HepG2 (cell line): ENCODE data around the gene DQX1. TPM values are rescaled to one million over a fixed set of nuclear protein-coding genes. Genes with fewer than 3 reads are reported as not detected.

Source experiments
- ELK4 ChIP-seq: sonication (generic); formaldehyde crosslinking; IDR thresholded peaks from 2 replicates; pipeline ENCODE4 v1.9.0; 2021; ENCODE audit warnings: missing genetic modification reagents, borderline replicate concordance
- HES4 ChIP-seq: sonication (generic); formaldehyde crosslinking; IDR thresholded peaks from 2 replicates; pipeline ENCODE4 v1.9.0; 2021; ENCODE audit warnings: mild to moderate bottlenecking, missing genetic modification reagents, borderline replicate concordance
- KMT2A ChIP-seq: sonication (generic); formaldehyde crosslinking; IDR thresholded peaks from 2 replicates; pipeline ENCODE4 v1.4.0; 2020; ENCODE audit warnings: missing genetic modification reagents
- MLXIP ChIP-seq: sonication (generic); formaldehyde crosslinking; IDR thresholded peaks from 2 replicates; pipeline ENCODE4 v1.9.0; 2021; ENCODE audit warnings: missing genetic modification reagents, borderline replicate concordance
- MTF2 ChIP-seq: sonication (generic); formaldehyde crosslinking; IDR thresholded peaks from 2 replicates; pipeline ENCODE4 v1.5.0; 2020; ENCODE audit warnings: missing genetic modification reagents, borderline replicate concordance
- NR2F2 ChIP-seq: IDR thresholded peaks from 2 replicates; pipeline ENCODE4 v1.6.1; 2012; ENCODE audit warnings: low read depth, inconsistent platforms, borderline replicate concordance
- POLR2AphosphoS5 ChIP-seq: IDR thresholded peaks from 2 replicates; pipeline ENCODE4 v1.6.1; 2012; ENCODE audit warnings: low read depth, low read length
- RFXAP ChIP-seq: sonication (generic); formaldehyde crosslinking; IDR thresholded peaks from 2 replicates; pipeline ENCODE4 v1.4.0; 2020; ENCODE audit warnings: missing genetic modification reagents, borderline replicate concordance
- SMYD3 ChIP-seq: sonication (generic); formaldehyde crosslinking; IDR thresholded peaks from 2 replicates; pipeline ENCODE4 v1.8.1; 2023; ENCODE audit warnings: mild to moderate bottlenecking, missing genetic modification reagents
- SRSF1 ChIP-seq: fragments of 200-400 bp; formaldehyde crosslinking; optimal IDR thresholded peaks from 2 replicates; pipeline ENCODE3; 2017; ENCODE audit warnings: mild to moderate bottlenecking, low read depth, low read length, moderate library complexity
- ZFP36L1 ChIP-seq: sonication (generic); formaldehyde crosslinking; IDR thresholded peaks from 2 replicates; pipeline ENCODE4 v1.8.0; 2022; ENCODE audit warnings: mild to moderate bottlenecking, missing genetic modification reagents, moderate library complexity
- ZMAT5 ChIP-seq: sonication (generic); formaldehyde crosslinking; IDR thresholded peaks from 2 replicates; pipeline ENCODE4 v1.5.0; 2020; ENCODE audit warnings: mild to moderate bottlenecking, low read depth, missing genetic modification reagents, borderline replicate concordance
- ZNF138 ChIP-seq: sonication (generic); formaldehyde crosslinking; IDR thresholded peaks from 2 replicates; pipeline ENCODE4 v1.5.0; 2020; ENCODE audit warnings: mild to moderate bottlenecking, low read depth, missing genetic modification reagents
- ZNF225 ChIP-seq: sonication (generic); formaldehyde crosslinking; IDR thresholded peaks from 2 replicates; pipeline ENCODE4 v1.4.0; 2020; ENCODE audit warnings: mild to moderate bottlenecking, missing genetic modification reagents
- ZNF251 ChIP-seq: sonication (generic); formaldehyde crosslinking; IDR thresholded peaks from 2 replicates; pipeline ENCODE4 v1.9.0; 2021; ENCODE audit warnings: mild to moderate bottlenecking, missing genetic modification reagents
- ZNF274 ChIP-seq: sonication (generic); formaldehyde crosslinking; IDR thresholded peaks from 2 replicates; pipeline ENCODE4 v1.5.1; 2020; ENCODE audit warnings: mild to moderate bottlenecking, missing genetic modification reagents
- ZNF382 ChIP-seq: sonication (generic); formaldehyde crosslinking; IDR thresholded peaks from 2 replicates; pipeline ENCODE4 v1.5.0; 2020; ENCODE audit warnings: missing genetic modification reagents, mild to moderate bottlenecking, borderline replicate concordance
- ZNF557 ChIP-seq: sonication (generic); formaldehyde crosslinking; IDR thresholded peaks from 2 replicates; pipeline ENCODE4 v1.4.0; 2020; ENCODE audit warnings: missing genetic modification reagents
- ZNF737 ChIP-seq: sonication (generic); formaldehyde crosslinking; IDR thresholded peaks from 2 replicates; pipeline ENCODE4 v1.5.0; 2020; ENCODE audit warnings: missing genetic modification reagents, mild to moderate bottlenecking, borderline replicate concordance
- ZSCAN12 ChIP-seq: sonication (generic); formaldehyde crosslinking; IDR thresholded peaks from 2 replicates; pipeline ENCODE4 v1.9.0; 2021; ENCODE audit warnings: mild to moderate bottlenecking, missing genetic modification reagents
- ZSCAN25 ChIP-seq: sonication (generic); formaldehyde crosslinking; IDR thresholded peaks from 2 replicates; pipeline ENCODE4 v1.8.0; 2022; ENCODE audit warnings: mild to moderate bottlenecking, missing genetic modification reagents
- ZXDC ChIP-seq: sonication (generic); formaldehyde crosslinking; IDR thresholded peaks from 2 replicates; pipeline ENCODE4 v1.5.0; 2020; ENCODE audit warnings: mild to moderate bottlenecking, missing genetic modification reagents
- polyA plus RNA-seq, 8 experiments: library from polyadenylated mRNA; depleted of rRNA in 3 of 8; stranded (reverse) in 7 of 8; unstranded in 1 of 8; fragments of >200 nt; fragmentation: Illumina TruSeq in 4 of 8; extraction: Trizol in 4 of 8; gene quantifications; 2 replicates each; pipeline versions ENCODE4 v1.2.1 to v1.2.3, GENCODE V29; 2011 to 2016; ENCODE audit warnings: low read depth in 4 of 8, missing spikeins in 1 of 8, mixed read lengths in 1 of 8; ENCODE audit not compliant: insufficient read depth in 1 of 8
- total RNA-seq, 5 experiments: library from RNA; depleted of rRNA; stranded (reverse); fragments of >200 nt; fragmentation: Illumina TruSeq; extraction: Trizol; gene quantifications; 2 replicates each; pipeline ENCODE4 v1.2.3, GENCODE V29; 2016; ENCODE audit warnings: low read depth in 1 of 5

The DQX1 gene
- total and polyA plus RNA-seq, 2 of the 13 experiments (the other 11 are each of a cell fraction or from before 2014, with no cell fraction given), result 27.6 to 89.8 TPM

- TF ChIP-seq ZNF737 (CRISPR knock-in tag) (peak; percentile 95), KMT2A (peak; percentile 99), ZNF225 (CRISPR knock-in tag) (peak; percentile 96), RFXAP (CRISPR knock-in tag) (peak; percentile 95; the same call in 1 of the 2 replicates), ZNF251 (CRISPR knock-in tag) (peak; percentile 58; the same call in 1 of the 2 replicates), ZMAT5 (CRISPR knock-in tag) (no peak), ZNF382 (CRISPR knock-in tag) (no peak), ZNF138 (CRISPR knock-in tag) (peak; percentile 61; the same call in 1 of the 2 replicates), HES4 (CRISPR knock-in tag) (no peak; the same call in none of the 2 replicates), ZSCAN25 (CRISPR knock-in tag) (peak; percentile 87), ZFP36L1 (peak; percentile 91), SMYD3 (no peak; the same call in none of the 2 replicates), NR2F2 (peak; percentile 51; the same call in 1 of the 2 replicates), MTF2 (CRISPR knock-in tag) (peak; percentile 95), MLXIP (CRISPR knock-in tag) (no peak), ZXDC (CRISPR knock-in tag) (peak; percentile 61; the same call in 1 of the 2 replicates), ZNF557 (CRISPR knock-in tag) (no peak; the same call in 1 of the 2 replicates), ELK4 (CRISPR knock-in tag) (no peak; the same call in 1 of the 2 replicates), SRSF1 (peak; percentile 98), ZSCAN12 (CRISPR knock-in tag) (peak; percentile 67), ZNF274 (CRISPR knock-in tag) (peak; percentile 98), POLR2AphosphoS5 (peak; percentile 99)
Observed at GRCh38 chr2:74472086-74472944, 53.7 kb downstream of the DQX1 start, which contains the start of gene MRPL53 (continued).
